ENCODE measurements around the gene MIER1.

DNA sequence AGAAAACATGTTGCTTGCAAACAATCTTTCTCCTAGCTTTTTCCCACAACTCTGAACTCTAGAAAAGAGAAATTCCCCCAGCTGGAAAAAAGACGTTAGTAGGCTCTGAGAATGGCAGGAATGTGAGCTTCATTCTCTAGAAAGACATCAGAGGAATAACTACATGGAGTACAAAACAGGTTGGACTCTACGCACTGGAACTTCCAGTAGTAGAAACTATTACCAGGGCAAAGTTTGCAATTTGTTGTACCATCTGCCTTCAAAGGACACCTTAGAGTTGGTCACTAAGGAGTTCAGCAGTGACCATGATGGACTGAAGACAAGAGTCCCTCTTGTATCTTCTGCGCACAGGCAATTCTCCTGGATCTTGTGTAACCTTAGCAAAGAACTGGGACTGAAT, 68.3 kb downstream of the MIER1 start:
- TF ChIP-seq, protein P1, sequence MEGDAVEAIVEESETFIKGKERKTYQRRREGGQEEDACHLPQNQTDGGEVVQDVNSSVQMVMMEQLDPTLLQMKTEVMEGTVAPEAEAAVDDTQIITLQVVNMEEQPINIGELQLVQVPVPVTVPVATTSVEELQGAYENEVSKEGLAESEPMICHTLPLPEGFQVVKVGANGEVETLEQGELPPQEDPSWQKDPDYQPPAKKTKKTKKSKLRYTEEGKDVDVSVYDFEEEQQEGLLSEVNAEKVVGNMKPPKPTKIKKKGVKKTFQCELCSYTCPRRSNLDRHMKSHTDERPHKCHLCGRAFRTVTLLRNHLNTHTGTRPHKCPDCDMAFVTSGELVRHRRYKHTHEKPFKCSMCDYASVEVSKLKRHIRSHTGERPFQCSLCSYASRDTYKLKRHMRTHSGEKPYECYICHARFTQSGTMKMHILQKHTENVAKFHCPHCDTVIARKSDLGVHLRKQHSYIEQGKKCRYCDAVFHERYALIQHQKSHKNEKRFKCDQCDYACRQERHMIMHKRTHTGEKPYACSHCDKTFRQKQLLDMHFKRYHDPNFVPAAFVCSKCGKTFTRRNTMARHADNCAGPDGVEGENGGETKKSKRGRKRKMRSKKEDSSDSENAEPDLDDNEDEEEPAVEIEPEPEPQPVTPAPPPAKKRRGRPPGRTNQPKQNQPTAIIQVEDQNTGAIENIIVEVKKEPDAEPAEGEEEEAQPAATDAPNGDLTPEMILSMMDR (IDR thresholded peaks at IDR 0.05) = no peak
- TF ChIP-seq POLR2A (IDR thresholded peaks at IDR 0.05) = no peak

Data from ovary (tissue), 3 donors.